GM23248 (cell line): ENCODE measurements around the gene TPRG1L. TPM values are rescaled to one million over a fixed set of nuclear protein-coding genes. Genes with fewer than 3 reads are reported as not detected.

Source experiments
- DNase-seq: peaks from one replicate; pipeline ENCODE4 v3.0.0-alpha.2; 2015
- H2AFZ ChIP-seq: fragments of 200-600 bp; sonication (generic); 2 replicates; pipeline ENCODE4 v1.6.1; 2016; ENCODE audit warnings: antibody characterized with exemption
- H3F3A ChIP-seq: fragments of 200-600 bp; sonication (generic); 2 replicates; pipeline ENCODE4 v1.6.1; 2016; ENCODE audit warnings: mild to moderate bottlenecking, antibody characterized with exemption, mixed run types; ENCODE audit not compliant: insufficient read depth
- H3K27ac ChIP-seq: fragments of 200-600 bp; sonication (generic); 2 replicates; pipeline ENCODE4 v1.5.1; 2016; ENCODE audit warnings: mild to moderate bottlenecking
- H3K27me3 ChIP-seq: fragments of 200-600 bp; sonication (generic); replicated peaks from 2 replicates; pipeline ENCODE4 v1.6.1; 2016; ENCODE audit warnings: mild to moderate bottlenecking; ENCODE audit not compliant: insufficient read depth
- H3K36me3 ChIP-seq: fragments of 200-600 bp; sonication (generic); 2 replicates; pipeline ENCODE4 v1.6.1; 2016; ENCODE audit warnings: low read depth, mild to moderate bottlenecking
- H3K4me1 ChIP-seq: fragments of 200-600 bp; sonication (generic); 2 replicates; pipeline ENCODE4 v1.6.1; 2016; ENCODE audit warnings: mild to moderate bottlenecking; ENCODE audit not compliant: insufficient read depth
- H3K4me2 ChIP-seq: fragments of 200-600 bp; sonication (generic); one replicate; pipeline ENCODE4 v1.6.1; 2016; ENCODE audit warnings: mild to moderate bottlenecking; ENCODE audit not compliant: unreplicated experiment
- H3K4me3 ChIP-seq: fragments of 200-600 bp; sonication (generic); 2 replicates; pipeline ENCODE4 v1.5.1; 2016; ENCODE audit warnings: mild to moderate bottlenecking
- H3K79me2 ChIP-seq: fragments of 200-600 bp; sonication (generic); 2 replicates; pipeline ENCODE4 v1.6.1; 2016; ENCODE audit warnings: mild to moderate bottlenecking; ENCODE audit not compliant: insufficient read depth
- H3K9ac ChIP-seq: fragments of 200-600 bp; sonication (generic); 2 replicates; pipeline ENCODE4 v1.6.1; 2016; ENCODE audit warnings: mild to moderate bottlenecking
- H3K9me2 ChIP-seq: fragments of 200-600 bp; sonication (generic); 2 replicates; pipeline ENCODE4 v1.6.1; 2016; ENCODE audit warnings: mixed run types, mild to moderate bottlenecking, moderate library complexity; ENCODE audit not compliant: insufficient read depth
- H3K9me3 ChIP-seq: fragments of 200-600 bp; sonication (generic); one replicate; pipeline ENCODE4 v1.6.1; 2017; ENCODE audit warnings: low read depth
- H4K20me1 ChIP-seq: fragments of 200-600 bp; sonication (generic); 2 replicates; pipeline ENCODE4 v1.6.0; 2016; ENCODE audit not compliant: insufficient read depth
- EZH2 ChIP-seq: fragments of 200-600 bp; sonication (generic); IDR thresholded peaks from 2 replicates; pipeline ENCODE4 v1.6.1; 2018; ENCODE audit warnings: antibody characterized with exemption, mild to moderate bottlenecking; ENCODE audit not compliant: insufficient read depth, poor library complexity, severe bottlenecking
- EZH2phosphoT487 ChIP-seq: fragments of 200-600 bp; sonication (generic); IDR thresholded peaks from 2 replicates; pipeline ENCODE4 v1.6.1; 2018; ENCODE audit warnings: antibody characterized with exemption, moderate library complexity, mild to moderate bottlenecking, low read depth; ENCODE audit not compliant: insufficient read depth
- WGBS, 2 experiments: methylation state at CpG; one replicate each; pipeline ENCODE4 v1.1.6; 2015 to 2017; ENCODE audit warnings: low lambda C conversion rate in 2 of 2, low coverage in 1 of 2; ENCODE audit errors: missing lambda C conversion rate in 2 of 2; 5-methylcytosine and 5-hydroxymethylcytosine counted together
- in situ Hi-C: fragments of 300-500 bp; cut with MboI; formaldehyde crosslinking; loops from 2 replicates; pipeline ENCODE4 v1.15.0; 2020
- polyA plus RNA-seq: library from polyadenylated mRNA; unstranded; fragments of >200 nt; fragmentation: Nextera tagmentation; extraction: Ambion mirVana; gene quantifications from 2 replicates; pipeline ENCODE4 v1.2.1, GENCODE V29; 2016
- total RNA-seq: library from RNA; depleted of rRNA; stranded (reverse); fragments of >200 nt; shearing (Covaris generic); gene quantifications from 2 replicates; pipeline ENCODE4 v1.2.3, GENCODE V29; 2014

Gene TPRG1L
- total and polyA plus RNA-seq, 2 experiments from 2014 or later: 30.7 to 30.9 TPM

DNA sequence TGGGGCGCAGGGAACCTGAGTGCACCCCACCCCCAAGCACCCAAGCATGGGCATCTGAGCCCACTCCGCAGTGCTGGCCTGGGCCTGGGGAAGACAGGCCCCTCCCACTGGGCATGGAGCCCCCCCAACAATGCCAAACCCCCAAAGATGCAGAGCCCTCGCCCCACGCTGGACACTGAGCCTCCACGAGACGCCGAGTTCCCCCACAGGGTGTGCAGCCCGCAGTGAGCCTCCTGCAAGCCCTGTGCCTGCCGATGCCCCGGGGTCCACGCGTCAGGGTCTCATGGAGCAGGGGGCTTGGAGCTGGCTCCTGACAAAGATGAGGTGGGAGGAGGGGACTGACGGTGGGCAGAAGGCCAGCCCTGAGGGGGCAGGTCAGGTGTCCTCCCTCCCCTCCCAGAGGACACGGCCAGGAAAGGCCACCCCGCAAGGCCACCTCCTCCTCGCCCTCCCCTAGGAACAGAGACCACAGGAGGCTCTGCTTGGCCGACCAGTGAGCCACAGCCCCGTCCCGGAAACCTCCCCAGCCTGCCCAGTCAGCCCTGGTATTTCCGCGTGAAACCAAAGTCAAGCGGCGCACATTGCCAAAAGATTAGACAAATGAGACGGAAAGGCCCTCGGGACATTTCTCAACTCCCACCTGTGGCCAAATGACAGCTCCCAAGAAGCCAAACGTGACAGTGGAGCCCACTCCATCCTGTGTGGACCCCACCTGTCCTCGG is 46.9 kb upstream of the TPRG1L start:
- 67 to 68% methylated on average over 21 to 27 of the region's 27 CpGs for WGBS, 2 experiments

DNA sequence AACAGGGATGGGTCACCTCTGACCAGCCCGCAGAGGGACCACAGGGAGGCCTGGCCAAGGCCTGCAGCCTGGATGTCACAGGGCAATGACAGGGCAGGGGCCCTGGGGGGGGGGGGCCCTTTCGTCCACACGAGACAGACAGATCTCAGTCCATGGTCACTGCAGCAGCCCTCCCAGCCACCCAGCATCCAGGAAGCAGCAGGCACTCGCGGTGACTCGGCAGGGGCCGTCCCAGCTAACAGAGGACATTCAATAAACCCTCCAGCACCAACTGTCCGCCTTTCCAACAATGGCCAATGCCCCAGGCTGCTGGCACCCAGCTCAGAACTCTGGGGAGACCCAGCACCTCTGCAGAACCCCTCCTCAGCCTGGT is 46.4 kb upstream of the TPRG1L start:
- no peaks in the 10 kb centered on the region for H3K9me2 ChIP-seq
- no peaks in the 10 kb centered on the region for H3K79me2 ChIP-seq
- H3F3A ChIP-seq: no peaks in the 10 kb centered on the region
- no peaks in the 10 kb centered on the region for H3K9me3 ChIP-seq
- H4K20me1 ChIP-seq: no peaks in the 10 kb centered on the region
- H3K4me2 ChIP-seq: no peak overlapping the region
- DNase-seq: no peak
- TF ChIP-seq EZH2phosphoT487 (no peak), EZH2 (no peak)
- no peaks in the 10 kb centered on the region for H3K36me3 ChIP-seq
- WGBS, 2 experiments: 70 to 74% methylated on average over 2 to 5 of the region's 8 CpGs
- H3K9ac ChIP-seq: no peak overlapping the region
- H3K4me3 ChIP-seq: no peak overlapping the region
- no peak overlapping the region for H3K27ac ChIP-seq
- H2AFZ ChIP-seq: no peak overlapping the region
- in situ Hi-C loops: no loop called here
- no peaks in the 10 kb centered on the region for H3K4me1 ChIP-seq
- H3K27me3 ChIP-seq: no peaks in the 10 kb centered on the region

More for the DNA sequence above, 46.9 kb upstream of the TPRG1L start:
- Histone ChIP-seq H3K9me2 (no peaks in the 10 kb centered on the region), H3K4me1 (no peaks in the 10 kb centered on the region), H4K20me1 (no peaks in the 10 kb centered on the region), H3K9me3 (no peaks in the 10 kb centered on the region), H2AFZ (no peak overlapping the region), H3K4me2 (no peak overlapping the region), H3K9ac (no peak overlapping the region), H3K36me3 (no peaks in the 10 kb centered on the region), H3K27ac (no peak overlapping the region), H3F3A (no peaks in the 10 kb centered on the region), H3K4me3 (no peak overlapping the region), H3K27me3 (no peaks in the 10 kb centered on the region), H3K79me2 (no peaks in the 10 kb centered on the region)
- TF ChIP-seq EZH2phosphoT487 (no peak), EZH2 (no peak)
- in situ Hi-C loops: no loop called here
- no peak for DNase-seq

DNA sequence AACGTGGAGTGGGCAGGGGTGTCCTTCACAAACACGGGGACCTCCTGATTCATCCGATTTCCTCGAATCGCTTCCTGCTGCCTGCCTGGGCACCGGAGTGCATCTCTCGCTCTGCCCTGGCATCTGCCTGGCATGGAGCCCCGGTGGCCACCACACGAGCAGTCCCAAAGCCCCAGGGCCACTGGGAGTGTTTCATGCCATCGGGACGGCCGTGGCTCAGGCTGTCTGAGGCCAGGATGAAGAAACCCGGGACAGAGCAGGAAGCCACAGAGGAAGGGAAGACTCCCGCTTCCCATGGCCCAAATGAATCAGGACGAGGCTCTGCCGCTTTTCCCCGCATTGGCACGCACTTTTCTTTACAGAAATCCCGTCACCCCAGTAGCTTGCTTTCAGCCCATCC is 45.9 kb upstream of the TPRG1L start:
- Histone ChIP-seq H3K36me3 (no peaks in the 10 kb centered on the region), H3K27ac (no peak overlapping the region), H3K4me1 (no peaks in the 10 kb centered on the region), H3K27me3 (no peaks in the 10 kb centered on the region), H3K9ac (no peak overlapping the region), H4K20me1 (no peaks in the 10 kb centered on the region), H2AFZ (no peak overlapping the region), H3K79me2 (no peaks in the 10 kb centered on the region), H3K4me2 (no peak overlapping the region), H3K9me2 (no peaks in the 10 kb centered on the region), H3F3A (no peaks in the 10 kb centered on the region), H3K9me3 (no peaks in the 10 kb centered on the region), H3K4me3 (no peak overlapping the region)
- no peak for DNase-seq
- in situ Hi-C loops: no loop called here
- WGBS, 2 experiments: 78 to 80% methylated on average over 19 of the region's 19 CpGs
- TF ChIP-seq EZH2phosphoT487 (no peak), EZH2 (no peak)

DNA sequence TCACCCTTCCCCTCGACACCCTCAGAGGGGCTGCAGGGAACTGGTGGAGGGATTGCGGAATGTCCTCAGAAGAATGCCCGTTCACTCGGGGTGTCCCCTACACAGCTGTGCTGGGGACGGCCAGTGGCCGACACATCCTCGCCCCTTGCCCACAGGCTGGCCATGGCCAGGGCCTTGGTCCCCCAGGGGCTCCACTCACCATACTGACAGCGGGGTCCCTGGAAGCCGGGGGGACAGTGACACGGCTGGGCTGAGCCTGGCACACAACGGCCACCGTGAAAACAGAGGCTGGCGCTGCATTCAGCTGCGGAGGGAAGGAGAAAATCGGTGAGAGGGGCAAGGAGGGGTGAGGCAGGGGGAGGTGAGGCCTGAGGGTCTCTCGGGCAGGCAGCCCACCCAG is 45.2 kb upstream of the TPRG1L start:
- 67 to 71% methylated on average over 11 to 15 of the region's 16 CpGs for WGBS, 2 experiments
- no peaks in the 10 kb centered on the region for H3K9me3 ChIP-seq
- DNase-seq: no peak
- H3F3A ChIP-seq: no peaks in the 10 kb centered on the region
- no peaks in the 10 kb centered on the region for H3K9me2 ChIP-seq
- H3K36me3 ChIP-seq: no peaks in the 10 kb centered on the region
- TF ChIP-seq EZH2phosphoT487 (no peak), EZH2 (no peak)
- no peak overlapping the region for H3K4me2 ChIP-seq
- no peaks in the 10 kb centered on the region for H3K27me3 ChIP-seq
- H3K27ac ChIP-seq: no peak overlapping the region
- no peak overlapping the region for H2AFZ ChIP-seq
- H3K4me3 ChIP-seq: no peak overlapping the region
- in situ Hi-C loops: no loop called here
- H3K79me2 ChIP-seq: no peaks in the 10 kb centered on the region
- H4K20me1 ChIP-seq: no peaks in the 10 kb centered on the region
- no peaks in the 10 kb centered on the region for H3K4me1 ChIP-seq
- no peak overlapping the region for H3K9ac ChIP-seq
